Choroid plexus epithelial cell (primary cell): ENCODE results near the gene KCTD17.
"Not testable (repeated sequence)": the region's sequence is repeated elsewhere in the genome, so short reads cannot be mapped to it uniquely, and the experiment has no call there.

ENCODE experiments used
- DNase-seq: peaks from one replicate; pipeline ENCODE4 v3.0.0-alpha.2; 2010; ENCODE audit warnings: low read depth
- H3K4me3 ChIP-seq: 2 replicates; pipeline ENCODE4 v1.5.1; 2011; ENCODE audit warnings: low read depth, mild to moderate bottlenecking, control low read depth, low read length, moderate library complexity
- TF ChIP-seq, protein P1 (sequence below): conservative IDR thresholded peaks from 2 replicates; pipeline ENCODE4 v1.5.1; 2011; ENCODE audit warnings: low read depth, mild to moderate bottlenecking, control low read depth, inconsistent platforms, low read length, moderate library complexity

KCTD17 gene

DNA sequence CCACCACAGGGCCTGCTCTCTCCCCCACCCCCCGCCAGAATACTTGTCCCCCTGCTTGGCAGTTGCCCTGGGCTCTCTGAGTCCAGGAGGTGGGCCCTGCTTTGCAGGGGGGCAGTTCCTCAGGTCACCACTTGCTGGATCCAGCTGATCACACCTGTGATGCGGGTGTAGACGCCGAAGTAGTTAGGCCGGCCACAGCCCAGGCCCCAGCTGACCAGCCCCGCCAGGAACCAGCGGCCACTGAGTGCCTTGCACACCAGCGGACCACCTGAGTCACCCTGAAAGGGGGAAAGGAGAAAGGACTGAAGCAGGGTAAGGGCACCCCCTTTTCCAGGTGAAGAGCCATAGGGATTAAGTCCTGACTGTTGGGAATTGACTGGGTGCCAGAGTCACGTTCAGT is 14.4 kb downstream of the KCTD17 start:
- TF ChIP-seq, protein P1, sequence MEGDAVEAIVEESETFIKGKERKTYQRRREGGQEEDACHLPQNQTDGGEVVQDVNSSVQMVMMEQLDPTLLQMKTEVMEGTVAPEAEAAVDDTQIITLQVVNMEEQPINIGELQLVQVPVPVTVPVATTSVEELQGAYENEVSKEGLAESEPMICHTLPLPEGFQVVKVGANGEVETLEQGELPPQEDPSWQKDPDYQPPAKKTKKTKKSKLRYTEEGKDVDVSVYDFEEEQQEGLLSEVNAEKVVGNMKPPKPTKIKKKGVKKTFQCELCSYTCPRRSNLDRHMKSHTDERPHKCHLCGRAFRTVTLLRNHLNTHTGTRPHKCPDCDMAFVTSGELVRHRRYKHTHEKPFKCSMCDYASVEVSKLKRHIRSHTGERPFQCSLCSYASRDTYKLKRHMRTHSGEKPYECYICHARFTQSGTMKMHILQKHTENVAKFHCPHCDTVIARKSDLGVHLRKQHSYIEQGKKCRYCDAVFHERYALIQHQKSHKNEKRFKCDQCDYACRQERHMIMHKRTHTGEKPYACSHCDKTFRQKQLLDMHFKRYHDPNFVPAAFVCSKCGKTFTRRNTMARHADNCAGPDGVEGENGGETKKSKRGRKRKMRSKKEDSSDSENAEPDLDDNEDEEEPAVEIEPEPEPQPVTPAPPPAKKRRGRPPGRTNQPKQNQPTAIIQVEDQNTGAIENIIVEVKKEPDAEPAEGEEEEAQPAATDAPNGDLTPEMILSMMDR = no peak
- no peak overlapping the region for H3K4me3 ChIP-seq
- no peak for DNase-seq

DNA sequence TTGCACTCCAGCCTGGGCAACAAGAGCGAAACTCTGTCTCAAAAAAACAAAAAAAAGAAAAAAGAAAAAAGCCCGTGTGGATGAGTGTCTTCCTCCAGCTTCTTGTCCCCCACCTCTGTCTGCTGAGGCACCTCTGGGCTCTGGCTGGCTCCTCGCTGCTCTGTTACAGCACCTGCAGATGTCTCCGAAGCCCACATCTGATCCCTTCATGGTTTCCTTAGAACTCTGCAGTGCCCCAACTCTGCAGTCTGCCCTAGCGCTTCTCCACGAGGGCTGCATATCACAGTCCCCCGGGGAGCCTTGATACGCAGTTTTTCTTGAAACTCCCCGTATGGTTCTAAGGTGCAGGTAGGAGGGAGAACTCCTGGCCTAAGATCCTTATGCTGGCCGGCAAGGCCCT is 15.9 kb downstream of the KCTD17 start:
- no peak for DNase-seq
- TF ChIP-seq, protein P1 = no peak
- H3K4me3 ChIP-seq = no peak overlapping the region

GRCh38 chr22:37068859-37069258 is 17.3 kb downstream of the KCTD17 start:
- no peak for DNase-seq
- no peak overlapping the region for H3K4me3 ChIP-seq
- TF ChIP-seq, protein P1 = no peak

DNA sequence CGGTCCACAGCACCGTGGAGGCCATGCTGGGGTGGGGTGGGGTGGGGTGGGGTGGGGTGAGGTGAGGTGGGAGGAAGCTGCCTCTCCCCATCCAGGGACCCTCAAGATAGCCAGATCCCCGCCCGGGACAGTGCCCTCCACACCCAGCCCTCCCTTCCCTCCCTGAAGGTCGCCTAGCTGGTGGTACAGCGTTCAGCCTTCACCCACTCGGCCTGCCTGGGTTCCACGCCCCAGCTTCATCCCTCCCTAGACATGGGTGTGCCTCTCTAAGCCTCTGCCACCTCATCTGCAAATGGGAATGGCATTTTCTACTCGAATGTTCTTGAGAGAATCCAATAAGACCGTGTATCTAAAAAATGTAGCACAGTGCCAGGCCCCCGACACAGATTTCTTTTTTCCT is 17.8 kb downstream of the KCTD17 start:
- DNase-seq = no peak
- TF ChIP-seq, protein P1 = no peak
- H3K4me3 ChIP-seq = no peak overlapping the region

GRCh38 chr22:37069719-37070118 is 18.2 kb downstream of the KCTD17 start:
- H3K4me3 ChIP-seq = no peak overlapping the region
- DNase-seq = no peak
- TF ChIP-seq, protein P1 = no peak

- DNase-seq = no peak
- H3K4me3 ChIP-seq = no peak overlapping the region
- TF ChIP-seq, protein P1 = no peak
Observed at GRCh38 chr22:37070334-37070733, 18.8 kb downstream of the KCTD17 start.

GRCh38 chr22:37070744-37071143 is 19.2 kb downstream of the KCTD17 start:
- H3K4me3 ChIP-seq = no peak overlapping the region
- DNase-seq = no peak
- TF ChIP-seq, protein P1 = no peak

DNA sequence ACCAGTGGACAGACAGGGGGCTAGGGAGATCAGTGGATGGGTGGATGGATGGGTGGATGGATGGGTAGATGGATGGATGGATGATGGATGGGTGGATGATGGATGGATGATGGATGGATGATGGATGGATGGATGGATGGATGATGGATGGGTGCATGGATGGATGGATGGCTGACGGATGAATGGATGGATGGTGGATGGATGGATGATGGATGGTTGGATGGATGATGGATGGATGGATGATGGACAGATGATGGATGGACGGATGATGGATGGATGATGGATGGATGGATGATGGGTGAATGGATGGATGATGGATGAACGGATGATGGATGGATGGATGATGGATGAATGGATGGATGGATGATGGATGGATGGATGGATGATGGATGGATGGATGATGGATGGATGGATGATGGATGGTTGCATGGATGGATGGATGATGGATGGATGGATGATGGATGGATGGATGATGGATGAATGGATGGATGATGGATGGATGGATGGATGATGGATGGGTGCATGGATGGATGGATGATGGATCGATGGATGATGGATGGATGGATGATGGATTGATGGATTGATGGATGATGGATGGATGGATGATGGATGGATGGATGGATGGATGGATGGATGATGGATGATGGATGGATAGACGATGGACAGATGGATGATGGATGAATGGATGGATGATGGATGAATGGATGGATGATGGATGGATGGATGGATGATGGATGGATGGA is 20.5 kb downstream of the KCTD17 start:
- H3K4me3 ChIP-seq, DNase-seq: not testable (repeated sequence)
